ENCODE measurements around the gene SLC37A3. TPM values are rescaled to one million over a fixed set of nuclear protein-coding genes. Genes with fewer than 3 reads are reported as not detected.

Gene SLC37A3
- total RNA-seq, 1 donor from 2014 or later, result 76.7 TPM

- TF ChIP-seq, protein P1, sequence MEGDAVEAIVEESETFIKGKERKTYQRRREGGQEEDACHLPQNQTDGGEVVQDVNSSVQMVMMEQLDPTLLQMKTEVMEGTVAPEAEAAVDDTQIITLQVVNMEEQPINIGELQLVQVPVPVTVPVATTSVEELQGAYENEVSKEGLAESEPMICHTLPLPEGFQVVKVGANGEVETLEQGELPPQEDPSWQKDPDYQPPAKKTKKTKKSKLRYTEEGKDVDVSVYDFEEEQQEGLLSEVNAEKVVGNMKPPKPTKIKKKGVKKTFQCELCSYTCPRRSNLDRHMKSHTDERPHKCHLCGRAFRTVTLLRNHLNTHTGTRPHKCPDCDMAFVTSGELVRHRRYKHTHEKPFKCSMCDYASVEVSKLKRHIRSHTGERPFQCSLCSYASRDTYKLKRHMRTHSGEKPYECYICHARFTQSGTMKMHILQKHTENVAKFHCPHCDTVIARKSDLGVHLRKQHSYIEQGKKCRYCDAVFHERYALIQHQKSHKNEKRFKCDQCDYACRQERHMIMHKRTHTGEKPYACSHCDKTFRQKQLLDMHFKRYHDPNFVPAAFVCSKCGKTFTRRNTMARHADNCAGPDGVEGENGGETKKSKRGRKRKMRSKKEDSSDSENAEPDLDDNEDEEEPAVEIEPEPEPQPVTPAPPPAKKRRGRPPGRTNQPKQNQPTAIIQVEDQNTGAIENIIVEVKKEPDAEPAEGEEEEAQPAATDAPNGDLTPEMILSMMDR (IDR thresholded peaks at IDR 0.05; ENCODE audit: unreplicated experiment), result no peak
- Mint-ChIP-seq H3K27ac (ENCODE audit: unreplicated experiment) (no peak overlapping the region), H3K36me3 (ENCODE audit: low read depth, unreplicated experiment) (no peaks in the 10 kb centered on the region), H3K4me1 (ENCODE audit: unreplicated experiment) (no peaks in the 10 kb centered on the region), H3K4me3 (ENCODE audit: unreplicated experiment) (no peak overlapping the region), H3K27me3 (ENCODE audit: unreplicated experiment) (no peaks in the 10 kb centered on the region), H3K9me3 (ENCODE audit: unreplicated experiment) (no peaks in the 10 kb centered on the region)
- no peak for DNase-seq (ENCODE audit: low spot score)
These were observed 42.3 kb upstream of the SLC37A3 start for GRCh38 chr7:140440593-140440992.

DNA sequence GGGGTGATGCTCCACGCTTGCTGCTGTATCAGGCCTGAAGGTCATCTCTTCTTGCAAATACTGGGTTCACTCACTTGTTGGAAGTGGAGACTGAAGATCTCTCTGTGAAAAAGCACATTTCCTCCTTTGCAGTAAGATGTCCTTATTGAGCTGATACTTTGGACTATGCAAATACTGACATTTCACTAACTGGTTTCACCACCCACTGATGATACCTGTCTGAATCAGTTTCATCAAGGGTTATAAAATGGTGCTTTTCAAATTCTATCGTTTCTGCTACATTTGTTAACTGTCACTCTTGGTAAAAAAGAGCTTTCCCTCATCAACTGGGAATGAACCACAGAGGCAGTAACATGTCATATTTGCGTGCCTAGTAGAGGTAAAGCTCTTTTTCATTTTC, 41.0 kb upstream of the SLC37A3 start:
- H3K27ac Mint-ChIP-seq (ENCODE audit: unreplicated experiment), result no peak overlapping the region
- H3K36me3 Mint-ChIP-seq (ENCODE audit: low read depth, unreplicated experiment), result no peaks in the 10 kb centered on the region
- H3K4me1 Mint-ChIP-seq (ENCODE audit: unreplicated experiment), result no peaks in the 10 kb centered on the region
- no peak overlapping the region for H3K4me3 Mint-ChIP-seq (ENCODE audit: unreplicated experiment)
- no peaks in the 10 kb centered on the region for H3K27me3 Mint-ChIP-seq (ENCODE audit: unreplicated experiment)
- H3K9me3 Mint-ChIP-seq (ENCODE audit: unreplicated experiment), result no peaks in the 10 kb centered on the region
- no peak for DNase-seq (ENCODE audit: low spot score)
- TF ChIP-seq, protein P1 (IDR thresholded peaks at IDR 0.05; ENCODE audit: unreplicated experiment), result no peak

GRCh38 chr7:140435252-140435895, 37.0 kb upstream of the SLC37A3 start:
- no peaks in the 10 kb centered on the region for H3K9me3 Mint-ChIP-seq (ENCODE audit: unreplicated experiment)
- no peak for DNase-seq (ENCODE audit: low spot score)
- H3K27ac Mint-ChIP-seq (ENCODE audit: unreplicated experiment), result no peak overlapping the region
- no peaks in the 10 kb centered on the region for H3K4me1 Mint-ChIP-seq (ENCODE audit: unreplicated experiment)
- no peak overlapping the region for H3K4me3 Mint-ChIP-seq (ENCODE audit: unreplicated experiment)
- TF ChIP-seq, protein P1 (IDR thresholded peaks at IDR 0.05; ENCODE audit: unreplicated experiment), result no peak
- no peaks in the 10 kb centered on the region for H3K27me3 Mint-ChIP-seq (ENCODE audit: unreplicated experiment)
- no peaks in the 10 kb centered on the region for H3K36me3 Mint-ChIP-seq (ENCODE audit: low read depth, unreplicated experiment)

- Mint-ChIP-seq H3K36me3 (ENCODE audit: low read depth, unreplicated experiment) (no peaks in the 10 kb centered on the region), H3K27ac (ENCODE audit: unreplicated experiment) (no peak overlapping the region), H3K4me3 (ENCODE audit: unreplicated experiment) (no peak overlapping the region), H3K4me1 (ENCODE audit: unreplicated experiment) (no peaks in the 10 kb centered on the region), H3K27me3 (ENCODE audit: unreplicated experiment) (no peaks in the 10 kb centered on the region), H3K9me3 (ENCODE audit: unreplicated experiment) (no peaks in the 10 kb centered on the region)
- no peak for DNase-seq (ENCODE audit: low spot score)
- TF ChIP-seq, protein P1 (IDR thresholded peaks at IDR 0.05; ENCODE audit: unreplicated experiment), result no peak
These were observed 35.1 kb upstream of the SLC37A3 start for GRCh38 chr7:140433396-140433795.

GRCh38 chr7:140426130-140426529, 27.8 kb upstream of the SLC37A3 start:
- TF ChIP-seq, protein P1 (IDR thresholded peaks at IDR 0.05; ENCODE audit: unreplicated experiment), result no peak
- Mint-ChIP-seq H3K9me3 (ENCODE audit: unreplicated experiment) (no peaks in the 10 kb centered on the region), H3K36me3 (ENCODE audit: low read depth, unreplicated experiment) (peaks cover 4% of the 10 kb centered on the region), H3K4me3 (ENCODE audit: unreplicated experiment) (no peak overlapping the region), H3K27me3 (ENCODE audit: unreplicated experiment) (peaks cover 1% of the 10 kb centered on the region), H3K27ac (ENCODE audit: unreplicated experiment) (no peak overlapping the region), H3K4me1 (ENCODE audit: unreplicated experiment) (no peaks in the 10 kb centered on the region)
- no peak for DNase-seq (ENCODE audit: low spot score)

Measured in endothelial cell (in vitro differentiated cells).